GM20000 (cell line): Measurements from ENCODE around the gene ATP10B.

Experiments
- DNase-seq: peaks from one replicate; pipeline ENCODE4 v3.0.0; 2012; ENCODE audit warnings: low spot score
- TF ChIP-seq, protein P1 (sequence below): IDR thresholded peaks from 2 replicates; pipeline ENCODE4 v1.5.1; 2012; ENCODE audit warnings: mild to moderate bottlenecking, control low read depth; ENCODE audit errors: extremely low read depth, missing control alignments

The ATP10B gene

DNA sequence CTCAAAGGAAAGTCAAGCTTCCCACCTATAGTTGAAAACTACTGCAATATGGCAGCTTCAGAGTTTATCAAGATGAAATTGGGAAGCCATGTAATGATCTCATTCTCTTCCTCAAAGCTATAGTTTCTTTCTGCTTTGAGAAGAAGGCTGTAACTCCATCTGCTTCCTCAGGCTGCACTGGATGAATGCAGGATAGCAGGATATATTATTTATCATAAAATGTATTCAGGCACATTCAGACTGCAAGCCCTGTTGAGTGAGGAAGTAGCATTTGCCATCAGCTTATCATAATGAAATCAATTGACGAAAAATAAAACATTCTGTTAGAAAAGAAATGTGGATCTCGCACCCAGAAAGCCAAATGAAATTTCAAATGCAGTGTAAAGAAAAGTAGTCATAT, 560 bp downstream of the ATP10B start:
- DNase-seq, result no peak
- TF ChIP-seq, protein P1, sequence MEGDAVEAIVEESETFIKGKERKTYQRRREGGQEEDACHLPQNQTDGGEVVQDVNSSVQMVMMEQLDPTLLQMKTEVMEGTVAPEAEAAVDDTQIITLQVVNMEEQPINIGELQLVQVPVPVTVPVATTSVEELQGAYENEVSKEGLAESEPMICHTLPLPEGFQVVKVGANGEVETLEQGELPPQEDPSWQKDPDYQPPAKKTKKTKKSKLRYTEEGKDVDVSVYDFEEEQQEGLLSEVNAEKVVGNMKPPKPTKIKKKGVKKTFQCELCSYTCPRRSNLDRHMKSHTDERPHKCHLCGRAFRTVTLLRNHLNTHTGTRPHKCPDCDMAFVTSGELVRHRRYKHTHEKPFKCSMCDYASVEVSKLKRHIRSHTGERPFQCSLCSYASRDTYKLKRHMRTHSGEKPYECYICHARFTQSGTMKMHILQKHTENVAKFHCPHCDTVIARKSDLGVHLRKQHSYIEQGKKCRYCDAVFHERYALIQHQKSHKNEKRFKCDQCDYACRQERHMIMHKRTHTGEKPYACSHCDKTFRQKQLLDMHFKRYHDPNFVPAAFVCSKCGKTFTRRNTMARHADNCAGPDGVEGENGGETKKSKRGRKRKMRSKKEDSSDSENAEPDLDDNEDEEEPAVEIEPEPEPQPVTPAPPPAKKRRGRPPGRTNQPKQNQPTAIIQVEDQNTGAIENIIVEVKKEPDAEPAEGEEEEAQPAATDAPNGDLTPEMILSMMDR, result no peak

DNA sequence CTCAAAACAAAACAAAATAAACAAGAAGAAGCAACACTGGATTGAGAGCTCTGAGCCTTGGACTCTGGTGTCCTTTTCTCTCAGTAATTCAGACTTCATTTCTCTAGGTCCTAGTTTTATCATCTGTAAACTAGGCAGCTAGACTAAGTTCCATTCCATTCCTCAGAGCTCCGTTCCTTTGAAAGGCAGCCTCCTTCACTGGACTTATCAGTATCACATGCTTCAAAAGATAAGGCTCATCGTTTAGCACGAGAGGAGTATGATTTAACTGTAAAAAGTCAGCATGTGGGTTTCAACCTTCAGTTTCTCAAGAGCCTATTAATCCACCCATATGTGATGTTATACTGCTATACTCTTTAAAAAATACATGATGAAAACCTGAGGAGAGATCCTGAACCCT, 1.6 kb downstream of the ATP10B start:
- TF ChIP-seq, protein P1, result no peak
- DNase-seq, result no peak

DNA sequence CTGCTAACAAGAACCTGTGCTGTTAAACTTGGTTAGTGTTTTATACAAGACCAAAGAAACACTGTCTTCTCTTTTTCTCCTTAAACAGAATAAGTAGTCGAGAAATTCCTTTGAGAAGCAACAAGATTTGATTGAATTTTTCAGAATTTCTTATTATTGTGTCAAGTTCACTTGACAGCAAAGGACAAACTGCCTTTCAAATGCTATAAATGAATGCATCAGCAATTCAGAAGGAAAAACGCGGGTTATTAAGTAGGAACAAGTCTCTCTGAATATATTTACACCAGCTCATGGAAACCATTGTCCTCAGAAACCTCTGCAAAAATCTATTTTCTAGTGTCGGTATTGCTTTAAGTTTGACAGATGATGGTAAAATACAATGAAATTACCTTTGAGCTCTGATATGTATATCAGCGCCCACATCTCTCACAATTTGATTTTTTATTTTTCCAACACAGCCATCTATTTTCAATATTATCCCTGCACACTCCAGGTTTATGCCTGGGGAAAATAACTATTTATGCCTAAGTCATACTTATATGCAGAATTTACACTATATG, 4.4 kb downstream of the ATP10B start:
- no peak for DNase-seq
- TF ChIP-seq, protein P1, result no peak

DNA sequence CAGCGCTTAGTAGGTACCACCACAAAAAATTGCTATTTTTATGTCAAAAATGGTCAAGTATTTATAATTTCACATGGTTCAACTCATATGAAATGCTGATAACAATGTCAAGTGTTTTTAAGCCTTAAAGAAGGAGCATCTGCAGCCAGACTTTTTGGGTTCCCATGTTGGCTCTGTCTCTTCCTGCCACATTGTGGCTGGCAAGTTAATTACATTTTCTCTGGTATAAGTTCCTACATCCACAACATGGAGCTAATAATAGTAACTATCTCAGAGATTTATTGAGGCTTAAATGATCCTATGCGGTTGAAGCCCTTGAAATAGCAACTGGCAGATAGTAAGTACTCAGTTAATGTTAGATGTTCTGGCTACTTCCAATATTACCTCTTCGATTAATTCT, 5.4 kb downstream of the ATP10B start:
- no peak for DNase-seq
- TF ChIP-seq, protein P1, result no peak

DNA sequence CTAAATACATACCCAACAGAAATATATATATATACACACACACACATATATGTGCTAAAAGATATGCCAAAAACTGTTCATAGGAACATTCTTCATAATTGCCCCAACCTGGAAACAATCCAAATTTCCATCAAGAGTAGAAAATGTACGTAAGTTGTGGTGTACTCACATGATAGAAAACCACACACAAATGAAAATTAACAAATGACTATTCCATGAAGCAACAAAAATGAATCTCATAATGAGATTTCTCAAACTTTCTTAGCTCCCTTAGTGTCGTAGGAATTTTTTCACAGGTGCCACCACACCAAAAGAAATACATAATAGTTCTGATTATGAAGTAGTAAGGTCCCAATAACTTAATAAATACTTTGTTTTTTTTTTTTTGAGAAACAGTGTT, 7.8 kb downstream of the ATP10B start:
- TF ChIP-seq, protein P1, result no peak

GRCh38 chr5:160843240-160843639, 8.8 kb downstream of the ATP10B start:
- TF ChIP-seq, protein P1, result no peak
- DNase-seq, result peak; percentile 25

More for the DNA sequence above, 7.8 kb downstream of the ATP10B start:
- no peak for DNase-seq

DNA sequence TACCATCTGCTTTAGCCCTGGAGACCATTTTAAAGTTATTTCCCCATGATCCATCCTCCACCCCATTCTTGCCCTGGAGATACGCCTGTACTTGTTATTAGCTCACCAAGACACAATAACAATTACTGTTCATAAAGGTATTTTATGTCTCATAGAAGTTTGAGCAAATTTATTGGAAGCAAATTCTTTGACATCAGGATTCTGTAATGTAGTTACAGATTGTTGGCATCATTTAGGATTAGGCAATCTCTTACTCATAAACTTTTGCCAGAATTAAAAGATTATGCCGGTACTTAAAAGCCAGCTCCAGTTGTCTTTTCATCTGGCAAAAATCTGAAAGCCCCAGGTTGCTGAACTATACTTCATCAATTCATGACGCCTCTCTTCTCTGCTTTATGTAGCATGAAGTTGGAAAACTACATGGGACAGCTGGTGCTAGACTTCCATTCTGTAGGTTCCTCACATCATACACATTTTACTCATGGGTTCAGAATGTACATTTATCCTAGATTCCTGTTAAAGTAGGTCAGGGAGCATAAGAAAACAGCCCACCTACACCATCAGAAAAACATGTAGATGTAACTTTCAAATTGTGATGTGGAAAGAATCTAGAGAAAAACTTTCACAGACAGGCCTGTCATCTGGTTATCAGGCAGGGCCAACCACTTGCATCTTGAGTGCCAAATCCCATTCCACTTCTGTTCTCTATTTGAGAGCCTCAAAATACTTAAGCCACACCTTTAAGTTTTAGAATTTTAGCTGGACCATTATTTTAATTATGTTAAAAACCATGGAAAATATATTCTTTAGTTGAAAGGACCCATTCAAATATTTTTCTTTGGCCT, 14.0 kb downstream of the ATP10B start:
- TF ChIP-seq, protein P1, result no peak
- no peak for DNase-seq
